GM18502 (cell line): Measurements from ENCODE around the gene MEGF6.

ENCODE experiments used
- ATAC-seq: cut with Tn5 transposase; IDR thresholded peaks from one replicate; pipeline ENCODE4 v1.9.1; 2021; ENCODE audit warnings: mild to moderate bottlenecking; ENCODE audit not compliant: unreplicated experiment, poor library complexity

Gene MEGF6

GRCh38 chr1:3497521-3497920 lies 113.8 kb downstream of the MEGF6 start:
- ATAC-seq = no peak

GRCh38 chr1:3496916-3497315 lies 114.4 kb downstream of the MEGF6 start:
- ATAC-seq = no peak

GRCh38 chr1:3495776-3496745 lies 115.2 kb downstream of the MEGF6 start:
- ATAC-seq = no peak

GRCh38 chr1:3494321-3495308 lies 116.7 kb downstream of the MEGF6 start:
- no peak for ATAC-seq

GRCh38 chr1:3492545-3493246 lies 118.6 kb downstream of the MEGF6 start:
- ATAC-seq = no peak

- ATAC-seq = peak; percentile 75
Observed at GRCh38 chr1:3491291-3492246, 119.7 kb downstream of the MEGF6 start.

- no peak for ATAC-seq
Observed at GRCh38 chr1:3490046-3490745, 121.1 kb downstream of the MEGF6 start.

- ATAC-seq = no peak
Observed at GRCh38 chr1:3488432-3488831, 122.9 kb downstream of the MEGF6 start.

GRCh38 chr1:3485016-3485415 lies 126.3 kb downstream of the MEGF6 start:
- no peak for ATAC-seq

GRCh38 chr1:3483801-3484444 lies 127.4 kb downstream of the MEGF6 start:
- no peak for ATAC-seq

- ATAC-seq = no peak
Observed at GRCh38 chr1:3483380-3483779, 127.9 kb downstream of the MEGF6 start.

GRCh38 chr1:3482378-3482849 lies 128.9 kb downstream of the MEGF6 start:
- no peak for ATAC-seq

- no peak for ATAC-seq
Observed at GRCh38 chr1:3481836-3482375, 129.4 kb downstream of the MEGF6 start.

GRCh38 chr1:3481046-3481445 lies 130.3 kb downstream of the MEGF6 start:
- no peak for ATAC-seq

GRCh38 chr1:3480369-3480719 lies 131.0 kb downstream of the MEGF6 start:
- ATAC-seq = no peak

- ATAC-seq = no peak
Observed at GRCh38 chr1:3479511-3480368, 131.6 kb downstream of the MEGF6 start.

GRCh38 chr1:3478187-3478586 lies 133.1 kb downstream of the MEGF6 start:
- no peak for ATAC-seq
